Right lobe of liver (tissue), 6 donors: Measurements from ENCODE around the gene CHMP3. TPM values are rescaled to one million over a fixed set of nuclear protein-coding genes. Genes with fewer than 3 reads are reported as not detected.

Experiments used
- ATAC-seq, 4 donors: fragments of 200-7000 bp; cut with Tn5 transposase; one replicate each; pipeline ENCODE4 v1.9.1; 2020; ENCODE audit warnings: mild to moderate bottlenecking in 4 of 4, moderate library complexity in 4 of 4
- DNase-seq, 3 donors: peaks; one replicate each; pipeline ENCODE4 v3.0.0-alpha.2; 2020
- H3K27ac ChIP-seq, 3 donors: fragments of 200-600 bp; one replicate each; pipeline ENCODE4 v1.8.0; 2022
- H3K27me3 ChIP-seq, 2 donors: fragments of 200-600 bp; one replicate each; pipeline ENCODE4 v1.8.0; 2022
- H3K36me3 ChIP-seq, 4 donors: fragments of 200-600 bp; sonication (generic) in 1 of 4; one replicate each; pipeline versions ENCODE4 v1.5.1 to v1.8.0; 2017 to 2022; ENCODE audit warnings: control low read depth in 1 of 4
- H3K4me1 ChIP-seq, 4 donors: fragments of 200-600 bp; sonication (generic) in 1 of 4; one replicate each; pipeline versions ENCODE4 v1.5.1 to v1.8.0; 2017 to 2022; ENCODE audit warnings: control low read depth in 1 of 4
- H3K4me3 ChIP-seq, 3 donors: fragments of 200-600 bp; one replicate each; pipeline ENCODE4 v1.8.0; 2022
- H3K9me3 ChIP-seq, 4 donors: fragments of 200-600 bp; sonication (generic) in 1 of 4; one replicate each; pipeline versions ENCODE4 v1.5.1 to v1.8.0; 2017 to 2022; ENCODE audit warnings: control low read depth in 1 of 4
- POLR2A ChIP-seq: fragments of 450-650 bp; IDR thresholded peaks from one replicate; pipeline ENCODE4 v1.6.1; 2017; ENCODE audit warnings: antibody characterized with exemption, mild to moderate bottlenecking
- WGBS: methylation state at CpG from one replicate; pipeline ENCODE4 v1.1.6; 2018; ENCODE audit warnings: low coverage, low lambda C conversion rate; ENCODE audit not compliant: insufficient coverage; ENCODE audit errors: missing lambda C conversion rate; 5-methylcytosine and 5-hydroxymethylcytosine counted together
- intact Hi-C, 2 donors: fragments of 100-400 bp; cut with DNase I; formaldehyde crosslinking; loops; one replicate each; pipeline versions ENCODE4 v1.11.2 to v1.14.1; 2022
- total RNA-seq, 6 experiments: library from RNA; depleted of rRNA in 2 of 6; stranded (reverse); fragments of >200 nt in 2 of 6; fragmentation: NEBNext Ultra II Directional in 3 of 6; extraction: Animal tissue kit (Norgen Biotek cat#: 25700) in 3 of 6; gene quantifications; one replicate each; pipeline versions ENCODE4 v1.1.0 to v1.2.4, GENCODE V29; 2016 to 2023
- TF ChIP-seq, protein P1 (sequence below), 4 donors: fragments of 200-600 bp in 3 of 4; fragments of 450-650 bp in 1 of 4; IDR thresholded peaks; one replicate each; pipeline versions ENCODE4 v1.5.1 to v1.8.0; 2016 to 2022; ENCODE audit warnings: antibody characterized with exemption in 4 of 4, mild to moderate bottlenecking in 2 of 4
- donor health status: DM: no; HTN: yes; CAD: no.
- donor health status: DM: no; HTN: no; CAD: no.
- donor health status: DM: no; HTN: no; CAD: no.
- donor health status: DM: no; HTN: yes; CAD: no.
- donor health status: DM: no; HTN: yes; CAD: no.

CHMP3 gene
- total RNA-seq, 6 experiments from 2014 or later, result 16.2 to 29.3 (median 24.4) TPM

DNA sequence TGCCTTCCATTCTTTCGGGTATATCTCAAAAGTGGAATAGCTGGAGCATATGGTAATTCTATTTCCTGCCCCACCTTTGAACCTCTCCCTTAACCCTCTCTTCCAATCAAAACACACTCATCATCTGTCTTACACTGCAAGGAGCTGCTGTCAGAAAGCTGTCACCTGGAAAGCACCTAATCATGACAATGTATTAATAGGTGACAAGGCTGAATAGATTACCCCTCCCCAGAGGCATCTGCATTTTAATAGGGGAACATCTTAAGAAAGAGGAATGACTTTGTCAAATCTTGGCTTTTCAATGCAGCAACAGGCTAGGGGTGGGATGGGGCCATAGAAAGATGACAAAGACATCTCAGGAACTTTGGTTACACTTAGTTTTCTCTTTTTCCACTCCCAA is 41.3 kb downstream of the CHMP3 start:
- H3K4me3 ChIP-seq, result no peak overlapping the region
- H3K9me3 ChIP-seq, result no peaks in the 10 kb centered on the region
- no peak for ATAC-seq
- 90% methylated on average over 1 of the region's 1 CpG for WGBS
- TF ChIP-seq, protein P1, sequence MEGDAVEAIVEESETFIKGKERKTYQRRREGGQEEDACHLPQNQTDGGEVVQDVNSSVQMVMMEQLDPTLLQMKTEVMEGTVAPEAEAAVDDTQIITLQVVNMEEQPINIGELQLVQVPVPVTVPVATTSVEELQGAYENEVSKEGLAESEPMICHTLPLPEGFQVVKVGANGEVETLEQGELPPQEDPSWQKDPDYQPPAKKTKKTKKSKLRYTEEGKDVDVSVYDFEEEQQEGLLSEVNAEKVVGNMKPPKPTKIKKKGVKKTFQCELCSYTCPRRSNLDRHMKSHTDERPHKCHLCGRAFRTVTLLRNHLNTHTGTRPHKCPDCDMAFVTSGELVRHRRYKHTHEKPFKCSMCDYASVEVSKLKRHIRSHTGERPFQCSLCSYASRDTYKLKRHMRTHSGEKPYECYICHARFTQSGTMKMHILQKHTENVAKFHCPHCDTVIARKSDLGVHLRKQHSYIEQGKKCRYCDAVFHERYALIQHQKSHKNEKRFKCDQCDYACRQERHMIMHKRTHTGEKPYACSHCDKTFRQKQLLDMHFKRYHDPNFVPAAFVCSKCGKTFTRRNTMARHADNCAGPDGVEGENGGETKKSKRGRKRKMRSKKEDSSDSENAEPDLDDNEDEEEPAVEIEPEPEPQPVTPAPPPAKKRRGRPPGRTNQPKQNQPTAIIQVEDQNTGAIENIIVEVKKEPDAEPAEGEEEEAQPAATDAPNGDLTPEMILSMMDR (IDR thresholded peaks at IDR 0.05), result no peak
- no peak for TF ChIP-seq POLR2A
- H3K27ac ChIP-seq, result no peak overlapping the region
- peaks cover 0 to 4% (median 0%) of the 10 kb centered on the region in 4 donors for H3K36me3 ChIP-seq
- intact Hi-C loops, result no loop called here
- H3K4me1 ChIP-seq, result no peaks in the 10 kb centered on the region
- H3K27me3 ChIP-seq, result no peaks in the 10 kb centered on the region
- no peak for DNase-seq

DNA sequence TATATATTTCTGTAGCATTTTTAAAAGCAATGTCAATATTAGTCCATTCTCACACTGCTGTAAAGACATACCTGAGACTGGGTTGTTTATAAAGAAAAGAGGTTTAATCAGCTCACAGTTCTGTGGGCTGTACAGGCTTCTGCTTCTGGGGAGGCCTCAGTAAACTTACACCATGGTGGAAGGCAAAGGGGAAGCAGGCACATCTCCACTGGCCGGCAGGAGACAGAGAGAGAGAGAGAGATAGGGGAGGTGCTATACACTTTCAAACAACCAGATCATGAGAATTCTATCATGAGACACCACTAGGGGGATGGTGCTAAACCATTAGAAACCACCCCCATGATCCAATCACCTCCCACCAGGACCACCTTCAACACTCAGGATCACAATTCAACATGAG is 43.1 kb downstream of the CHMP3 start:
- H3K36me3 ChIP-seq, result no peaks in the 10 kb centered on the region
- intact Hi-C loops, result no loop called here
- no peak for ATAC-seq
- H3K9me3 ChIP-seq, result no peaks in the 10 kb centered on the region
- no peak overlapping the region for H3K4me3 ChIP-seq
- WGBS, result no CpG with 5 or more reads among the region's 1 CpG
- no peaks in the 10 kb centered on the region for H3K27me3 ChIP-seq
- no peak overlapping the region for H3K27ac ChIP-seq
- no peak for DNase-seq
- TF ChIP-seq, protein P1 (IDR thresholded peaks at IDR 0.05), result no peak
- TF ChIP-seq POLR2A, result no peak
- no peaks in the 10 kb centered on the region for H3K4me1 ChIP-seq

DNA sequence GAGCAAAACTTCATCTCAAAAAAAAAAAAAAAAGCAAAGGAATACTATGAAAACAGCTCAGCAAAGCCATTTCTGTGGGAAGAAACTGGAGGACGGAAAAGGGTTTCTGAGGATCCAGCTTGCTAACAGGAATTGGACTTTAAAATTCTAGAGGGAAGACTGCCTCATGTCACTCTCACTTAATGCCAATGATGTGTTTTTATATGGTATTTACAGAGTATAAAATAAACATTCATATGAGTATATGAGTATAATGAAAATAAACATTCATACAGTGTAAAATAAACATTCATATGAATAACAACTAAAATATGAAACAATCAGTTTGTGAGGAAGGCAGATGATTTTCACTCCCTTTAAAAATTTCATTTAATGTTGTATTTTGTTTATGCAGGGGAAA is 43.9 kb downstream of the CHMP3 start:
- WGBS, result 100% methylated on average over 1 of the region's 1 CpG
- no peak for TF ChIP-seq POLR2A
- TF ChIP-seq, protein P1 (IDR thresholded peaks at IDR 0.05), result no peak
- no peak overlapping the region for H3K27ac ChIP-seq
- no peak for ATAC-seq
- intact Hi-C loops, result no loop called here
- no peaks in the 10 kb centered on the region for H3K27me3 ChIP-seq
- H3K9me3 ChIP-seq, result no peaks in the 10 kb centered on the region
- no peaks in the 10 kb centered on the region for H3K4me1 ChIP-seq
- no peaks in the 10 kb centered on the region for H3K36me3 ChIP-seq
- H3K4me3 ChIP-seq, result no peak overlapping the region
- no peak for DNase-seq

DNA sequence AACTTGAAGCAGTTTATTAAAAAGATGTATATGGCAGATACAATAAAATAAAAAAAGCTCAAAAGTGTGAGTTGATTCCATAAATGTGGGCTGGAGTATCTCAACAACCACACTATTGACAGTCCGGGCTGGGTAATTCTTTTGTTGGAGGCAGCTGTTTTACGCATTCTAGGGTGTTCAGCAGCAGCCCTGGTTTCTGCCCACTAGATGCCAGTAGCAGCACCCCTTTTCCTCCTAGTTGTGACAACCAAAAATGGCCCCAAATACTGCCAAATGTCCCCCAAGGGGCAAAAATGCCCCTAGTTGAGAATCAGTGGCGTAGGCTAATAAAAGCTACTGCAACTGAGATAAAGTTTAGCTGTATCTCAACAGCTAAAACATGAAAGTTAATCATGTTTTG is 44.8 kb downstream of the CHMP3 start:
- no peaks in the 10 kb centered on the region for H3K36me3 ChIP-seq
- H3K4me3 ChIP-seq, result no peak overlapping the region
- ATAC-seq (peak; percentile 55 to 80 (median 72)), DNase-seq (no peak)
- no peaks in the 10 kb centered on the region for H3K4me1 ChIP-seq
- H3K9me3 ChIP-seq, result no peaks in the 10 kb centered on the region
- TF ChIP-seq POLR2A, result no peak
- TF ChIP-seq, protein P1 (IDR thresholded peaks at IDR 0.05), result peak; percentile 27 to 50 (median 42)
- H3K27ac ChIP-seq, result no peak overlapping the region
- H3K27me3 ChIP-seq, result no peaks in the 10 kb centered on the region
- 60% methylated on average over 2 of the region's 3 CpGs for WGBS
- intact Hi-C loops, result no loop called here
